Measurements from ENCODE around the gene JPH4. TPM values are rescaled to one million over a fixed set of nuclear protein-coding genes. Genes with fewer than 3 reads are reported as not detected.

The JPH4 gene
- total and polyA plus RNA-seq, 2 donors (not counting 1 experiment from before 2014, with no cell fraction given): not detected

DNA sequence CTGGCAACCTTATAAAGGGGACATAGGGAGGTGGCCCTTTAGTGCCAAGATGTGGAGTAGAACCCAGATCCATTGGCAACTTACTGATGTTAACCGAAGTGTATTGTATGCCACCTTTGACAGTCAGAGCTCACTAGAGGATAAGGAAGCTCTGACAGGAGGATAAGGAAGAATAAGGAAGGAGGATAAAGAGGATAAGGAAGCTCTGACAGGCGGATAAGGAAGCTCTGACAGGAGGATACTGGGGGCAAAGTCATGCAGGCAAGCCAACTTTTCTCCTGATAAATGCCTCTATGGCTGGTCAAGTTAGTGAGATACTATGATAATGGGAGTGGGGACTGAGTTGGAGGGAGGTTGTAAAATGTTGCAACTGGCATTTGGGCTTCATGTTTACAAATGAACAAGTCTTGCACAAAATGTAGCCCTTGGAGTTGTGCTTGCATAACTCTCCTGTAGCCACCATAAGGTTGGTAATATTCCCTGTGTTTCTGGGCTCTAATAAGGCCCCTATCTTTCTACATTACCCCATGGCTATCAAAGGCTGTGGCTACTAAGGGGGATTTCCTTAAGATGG lies 39.9 kb upstream of the JPH4 start:
- Histone ChIP-seq H3K36me3 (replicated peaks in 1 of 2; ENCODE audit: control extremely low read depth in 1 of 2, control insufficient read depth in 1 of 2, extremely low read depth in 1 of 2, insufficient read depth in 2 of 2, low read length in 1 of 2) (no peaks in the 10 kb centered on the region), H4K20me1 (ENCODE audit: control insufficient read depth, insufficient read depth, low read length, poor library complexity, severe bottlenecking) (no peaks in the 10 kb centered on the region), H3K27ac (ENCODE audit: low read length in 2 of 2) (no peak overlapping the region), H3K4me3 (ENCODE audit: control extremely low read depth in 1 of 5, extremely low read depth in 1 of 5, insufficient read depth in 1 of 5, low read depth in 2 of 5, low read length in 4 of 5) (no peak overlapping the region), H3K27me3 (replicated peaks in 1 of 4; ENCODE audit: control extremely low read depth in 1 of 4, control insufficient read depth in 3 of 4, insufficient read depth in 4 of 4, low read length in 3 of 4) (no peaks in the 10 kb centered on the region), H3K4me1 (ENCODE audit: control insufficient read depth in 2 of 2, insufficient read depth in 2 of 2, low read length in 2 of 2) (no peaks in the 10 kb centered on the region), H3K9ac (ENCODE audit: low read length) (no peak overlapping the region), H3K9me3 (ENCODE audit: control extremely low read depth in 1 of 3, control insufficient read depth in 2 of 3, insufficient read depth in 1 of 3, low read length in 2 of 3) (no peaks in the 10 kb centered on the region), H3K4me2 (replicated peaks; ENCODE audit: low read depth, low read length, poor library complexity, severe bottlenecking) (no peak overlapping the region), H3K79me2 (ENCODE audit: control insufficient read depth, insufficient read depth, low read length) (no peaks in the 10 kb centered on the region), H2AFZ (ENCODE audit: insufficient read depth, low read depth, low read length, poor library complexity, severe bottlenecking) (no peak overlapping the region)
- Mint-ChIP-seq H3K9me3 (ENCODE audit: insufficient read depth) (no peaks in the 10 kb centered on the region), H3K4me3 (no peak overlapping the region), H3K4me1 (no peaks in the 10 kb centered on the region), H3K27ac (no peak overlapping the region), H3K27me3 (peaks cover 34% of the 10 kb centered on the region)
- ChIA-PET POLR2A (no interaction called here), CTCF (interaction anchor here (1.7 kb wide), 1 partner anchor 13 kb away, joined by 7 read pairs; no protein-coding TSS in a partner anchor)
- 89% methylated on average over 2 of the region's 2 CpGs for WGBS (ENCODE audit: insufficient coverage)
- intact Hi-C loops (cut with micrococcal nuclease): no loop called here
- no peak for ATAC-seq (ENCODE audit: low read depth)
- no peak for DNase-seq
- no peak for TF ChIP-seq EZH2 (IDR thresholded peaks at IDR 0.05; ENCODE audit: borderline replicate concordance, insufficient read depth, low read depth, low read length, poor library complexity, severe bottlenecking)
- TF ChIP-seq, protein P1, sequence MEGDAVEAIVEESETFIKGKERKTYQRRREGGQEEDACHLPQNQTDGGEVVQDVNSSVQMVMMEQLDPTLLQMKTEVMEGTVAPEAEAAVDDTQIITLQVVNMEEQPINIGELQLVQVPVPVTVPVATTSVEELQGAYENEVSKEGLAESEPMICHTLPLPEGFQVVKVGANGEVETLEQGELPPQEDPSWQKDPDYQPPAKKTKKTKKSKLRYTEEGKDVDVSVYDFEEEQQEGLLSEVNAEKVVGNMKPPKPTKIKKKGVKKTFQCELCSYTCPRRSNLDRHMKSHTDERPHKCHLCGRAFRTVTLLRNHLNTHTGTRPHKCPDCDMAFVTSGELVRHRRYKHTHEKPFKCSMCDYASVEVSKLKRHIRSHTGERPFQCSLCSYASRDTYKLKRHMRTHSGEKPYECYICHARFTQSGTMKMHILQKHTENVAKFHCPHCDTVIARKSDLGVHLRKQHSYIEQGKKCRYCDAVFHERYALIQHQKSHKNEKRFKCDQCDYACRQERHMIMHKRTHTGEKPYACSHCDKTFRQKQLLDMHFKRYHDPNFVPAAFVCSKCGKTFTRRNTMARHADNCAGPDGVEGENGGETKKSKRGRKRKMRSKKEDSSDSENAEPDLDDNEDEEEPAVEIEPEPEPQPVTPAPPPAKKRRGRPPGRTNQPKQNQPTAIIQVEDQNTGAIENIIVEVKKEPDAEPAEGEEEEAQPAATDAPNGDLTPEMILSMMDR (IDR thresholded peaks at IDR 0.05): no peak

DNA sequence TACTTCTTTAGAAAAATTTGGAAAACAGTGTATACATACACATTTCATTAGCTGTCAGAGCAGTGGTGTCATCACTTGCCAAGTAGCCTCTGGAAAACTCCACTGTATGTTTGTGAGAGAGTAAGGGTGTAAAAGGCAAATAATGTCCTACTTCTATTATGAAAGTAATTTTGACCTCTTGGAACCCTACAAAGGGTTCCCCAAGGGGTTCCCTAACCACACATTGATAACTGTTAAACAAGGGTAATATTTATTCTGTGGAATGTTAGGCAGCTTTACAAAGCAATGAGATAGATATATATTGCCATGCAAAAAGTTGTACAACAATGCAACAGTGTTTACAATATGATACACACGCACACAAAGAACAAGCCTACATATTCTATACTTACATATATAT lies 38.9 kb upstream of the JPH4 start:
- no peaks in the 10 kb centered on the region for H3K4me1 Mint-ChIP-seq
- H3K9me3 Mint-ChIP-seq (ENCODE audit: insufficient read depth): no peaks in the 10 kb centered on the region
- H3K27ac ChIP-seq (ENCODE audit: low read length in 2 of 2): no peak overlapping the region
- ChIA-PET CTCF (interaction anchor here (1.7 kb wide), 1 partner anchor 14 kb away, joined by 7 read pairs; no protein-coding TSS in a partner anchor), POLR2A (no interaction called here)
- intact Hi-C loops (cut with micrococcal nuclease): no loop called here
- TF ChIP-seq, protein P1 (IDR thresholded peaks at IDR 0.05): no peak
- TF ChIP-seq EZH2 (IDR thresholded peaks at IDR 0.05; ENCODE audit: borderline replicate concordance, insufficient read depth, low read depth, low read length, poor library complexity, severe bottlenecking): no peak
- ATAC-seq (ENCODE audit: low read depth) (no peak), DNase-seq (no peak)
- H3K4me1 ChIP-seq (ENCODE audit: control insufficient read depth in 2 of 2, insufficient read depth in 2 of 2, low read length in 2 of 2): no peaks in the 10 kb centered on the region
- no peak overlapping the region for H3K27ac Mint-ChIP-seq
- no CpG with 5 or more reads among the region's 1 CpG for WGBS (ENCODE audit: insufficient coverage)
- H3K4me2 ChIP-seq (replicated peaks; ENCODE audit: low read depth, low read length, poor library complexity, severe bottlenecking): no peak overlapping the region
- no peak overlapping the region for H3K9ac ChIP-seq (ENCODE audit: low read length)
- no peaks in the 10 kb centered on the region for H3K36me3 ChIP-seq (replicated peaks in 1 of 2; ENCODE audit: control extremely low read depth in 1 of 2, control insufficient read depth in 1 of 2, extremely low read depth in 1 of 2, insufficient read depth in 2 of 2, low read length in 1 of 2)
- no peak overlapping the region for H3K4me3 ChIP-seq (ENCODE audit: control extremely low read depth in 1 of 5, extremely low read depth in 1 of 5, insufficient read depth in 1 of 5, low read depth in 2 of 5, low read length in 4 of 5)
- H3K9me3 ChIP-seq (ENCODE audit: control extremely low read depth in 1 of 3, control insufficient read depth in 2 of 3, insufficient read depth in 1 of 3, low read length in 2 of 3): no peaks in the 10 kb centered on the region
- H2AFZ ChIP-seq (ENCODE audit: insufficient read depth, low read depth, low read length, poor library complexity, severe bottlenecking): no peak overlapping the region
- no peak overlapping the region for H3K4me3 Mint-ChIP-seq
- no peaks in the 10 kb centered on the region for H4K20me1 ChIP-seq (ENCODE audit: control insufficient read depth, insufficient read depth, low read length, poor library complexity, severe bottlenecking)
- H3K79me2 ChIP-seq (ENCODE audit: control insufficient read depth, insufficient read depth, low read length): no peaks in the 10 kb centered on the region
- H3K27me3 ChIP-seq (replicated peaks in 1 of 4; ENCODE audit: control extremely low read depth in 1 of 4, control insufficient read depth in 3 of 4, insufficient read depth in 4 of 4, low read length in 3 of 4): no peaks in the 10 kb centered on the region
- peaks cover 28% of the 10 kb centered on the region for H3K27me3 Mint-ChIP-seq
